ENCODE measurements around the gene FHIT. TPM values are rescaled to one million over a fixed set of nuclear protein-coding genes. Genes with fewer than 3 reads are reported as not detected.

FHIT gene
- total RNA-seq, 4 donors from 2014 or later, result 3.5 to 17.0 (median 16.7) TPM

DNA sequence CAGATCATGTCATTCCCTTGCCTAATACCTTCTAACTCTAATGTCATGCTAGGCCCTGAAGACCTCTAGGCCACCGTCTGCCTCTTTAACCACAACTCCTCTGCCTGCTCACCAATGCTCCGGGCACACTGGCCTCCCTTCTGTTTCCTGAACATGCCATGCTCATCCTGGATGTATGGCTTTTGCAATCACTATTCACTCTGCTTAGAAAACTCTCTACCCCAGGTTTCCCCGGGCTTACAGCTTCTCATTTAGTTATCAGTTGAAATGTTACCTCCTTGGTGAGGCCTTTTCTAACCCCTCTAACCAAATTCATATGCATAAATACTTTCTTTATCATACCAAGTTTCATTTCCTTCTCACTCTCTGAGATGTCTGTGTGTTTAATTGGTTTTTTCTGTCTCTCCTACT, 1473.6 kb downstream of the FHIT start:
- Histone ChIP-seq H3K36me3 (no peaks in the 10 kb centered on the region), H3K9me3 (no peaks in the 10 kb centered on the region), H3K27ac (no peak overlapping the region), H3K4me3 (no peak overlapping the region), H3K4me1 (no peaks in the 10 kb centered on the region), H3K27me3 (no peaks in the 10 kb centered on the region)
- DNase-seq, result no peak
- TF ChIP-seq POLR2A (IDR thresholded peaks at IDR 0.05), result no peak
- TF ChIP-seq, protein P1, sequence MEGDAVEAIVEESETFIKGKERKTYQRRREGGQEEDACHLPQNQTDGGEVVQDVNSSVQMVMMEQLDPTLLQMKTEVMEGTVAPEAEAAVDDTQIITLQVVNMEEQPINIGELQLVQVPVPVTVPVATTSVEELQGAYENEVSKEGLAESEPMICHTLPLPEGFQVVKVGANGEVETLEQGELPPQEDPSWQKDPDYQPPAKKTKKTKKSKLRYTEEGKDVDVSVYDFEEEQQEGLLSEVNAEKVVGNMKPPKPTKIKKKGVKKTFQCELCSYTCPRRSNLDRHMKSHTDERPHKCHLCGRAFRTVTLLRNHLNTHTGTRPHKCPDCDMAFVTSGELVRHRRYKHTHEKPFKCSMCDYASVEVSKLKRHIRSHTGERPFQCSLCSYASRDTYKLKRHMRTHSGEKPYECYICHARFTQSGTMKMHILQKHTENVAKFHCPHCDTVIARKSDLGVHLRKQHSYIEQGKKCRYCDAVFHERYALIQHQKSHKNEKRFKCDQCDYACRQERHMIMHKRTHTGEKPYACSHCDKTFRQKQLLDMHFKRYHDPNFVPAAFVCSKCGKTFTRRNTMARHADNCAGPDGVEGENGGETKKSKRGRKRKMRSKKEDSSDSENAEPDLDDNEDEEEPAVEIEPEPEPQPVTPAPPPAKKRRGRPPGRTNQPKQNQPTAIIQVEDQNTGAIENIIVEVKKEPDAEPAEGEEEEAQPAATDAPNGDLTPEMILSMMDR (IDR thresholded peaks at IDR 0.05), result no peak

DNA sequence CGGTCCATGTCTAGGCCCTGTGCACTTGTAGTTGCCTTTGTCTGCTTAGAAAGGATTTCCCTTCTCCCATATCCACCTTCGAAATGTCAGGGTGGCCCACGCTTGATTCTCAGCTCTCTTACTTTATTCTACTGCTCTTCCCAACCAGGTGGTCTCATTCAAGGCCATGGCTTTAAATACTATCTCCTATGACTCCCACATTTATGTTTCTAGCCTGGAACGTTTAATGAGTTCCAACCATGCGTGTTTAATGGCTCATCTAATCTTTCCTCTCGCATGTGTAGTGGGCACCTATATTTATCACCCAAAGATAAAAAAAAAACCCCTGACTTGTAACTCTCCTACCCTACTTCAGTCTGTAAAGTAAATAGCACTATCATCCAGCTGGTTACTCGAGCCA, 1474.2 kb downstream of the FHIT start:
- TF ChIP-seq POLR2A (IDR thresholded peaks at IDR 0.05), result no peak
- TF ChIP-seq, protein P1 (IDR thresholded peaks at IDR 0.05), result no peak
- Histone ChIP-seq H3K36me3 (no peaks in the 10 kb centered on the region), H3K4me1 (no peaks in the 10 kb centered on the region), H3K4me3 (no peak overlapping the region), H3K9me3 (no peaks in the 10 kb centered on the region), H3K27me3 (no peaks in the 10 kb centered on the region), H3K27ac (no peak overlapping the region)
- DNase-seq, result no peak

DNA sequence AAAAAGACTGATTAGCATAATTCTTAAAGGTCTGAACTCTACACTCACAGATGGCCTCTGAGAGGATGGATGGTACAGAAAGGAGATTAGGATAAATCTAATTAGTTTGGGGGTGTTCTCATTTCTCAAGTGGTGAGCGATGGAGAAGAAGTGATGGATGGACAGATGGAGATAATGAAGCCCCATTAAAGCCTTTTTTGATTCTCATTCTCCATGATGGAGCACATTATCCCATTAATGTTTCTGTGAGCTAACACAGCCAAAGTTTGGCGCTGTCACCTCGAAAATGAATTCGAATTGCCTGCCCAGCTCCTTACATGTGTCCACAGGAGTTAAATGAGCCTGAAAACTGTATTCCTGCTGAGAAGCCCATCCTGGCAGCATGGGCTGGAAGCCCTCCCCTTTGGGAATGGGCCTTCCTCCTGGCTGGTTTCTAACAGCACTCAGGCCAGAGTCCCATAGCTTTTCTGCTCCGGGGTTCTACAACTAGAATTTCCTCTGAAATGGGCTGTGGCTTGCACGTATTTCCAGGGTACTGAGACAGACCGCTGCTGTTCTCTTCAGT, 1475.4 kb downstream of the FHIT start:
- Histone ChIP-seq H3K4me1 (no peaks in the 10 kb centered on the region), H3K4me3 (no peak overlapping the region), H3K27me3 (no peaks in the 10 kb centered on the region), H3K27ac (no peak overlapping the region), H3K9me3 (no peaks in the 10 kb centered on the region), H3K36me3 (no peaks in the 10 kb centered on the region)
- DNase-seq, result no peak
- no peak for TF ChIP-seq POLR2A (IDR thresholded peaks at IDR 0.05)
- TF ChIP-seq, protein P1 (IDR thresholded peaks at IDR 0.05), result no peak

DNA sequence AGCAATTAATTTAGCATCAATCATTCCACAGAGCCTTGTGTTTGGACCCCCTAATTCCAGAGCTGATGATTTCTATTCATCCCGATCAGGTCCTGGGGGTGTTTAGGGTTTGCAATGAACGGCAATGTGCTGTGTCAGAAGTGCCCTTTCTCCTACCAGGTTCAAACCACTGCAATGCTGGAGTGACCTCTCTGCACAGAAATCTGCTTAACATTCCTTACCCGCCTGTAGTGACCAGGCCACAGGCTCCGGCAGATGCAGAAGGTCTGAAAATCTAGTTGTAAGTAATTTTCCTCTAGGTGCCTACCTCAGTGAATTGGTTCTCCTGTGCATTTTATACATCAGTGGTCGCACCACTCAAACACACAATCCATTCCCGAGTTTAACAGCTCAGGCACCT, 1476.1 kb downstream of the FHIT start:
- no peak for DNase-seq
- no peaks in the 10 kb centered on the region for H3K27me3 ChIP-seq
- no peak for TF ChIP-seq POLR2A (IDR thresholded peaks at IDR 0.05)
- TF ChIP-seq, protein P1 (IDR thresholded peaks at IDR 0.05), result no peak
- H3K36me3 ChIP-seq, result no peaks in the 10 kb centered on the region
- H3K4me1 ChIP-seq, result no peaks in the 10 kb centered on the region
- H3K4me3 ChIP-seq, result no peak overlapping the region
- H3K27ac ChIP-seq, result no peak overlapping the region
- H3K9me3 ChIP-seq, result no peaks in the 10 kb centered on the region

DNA sequence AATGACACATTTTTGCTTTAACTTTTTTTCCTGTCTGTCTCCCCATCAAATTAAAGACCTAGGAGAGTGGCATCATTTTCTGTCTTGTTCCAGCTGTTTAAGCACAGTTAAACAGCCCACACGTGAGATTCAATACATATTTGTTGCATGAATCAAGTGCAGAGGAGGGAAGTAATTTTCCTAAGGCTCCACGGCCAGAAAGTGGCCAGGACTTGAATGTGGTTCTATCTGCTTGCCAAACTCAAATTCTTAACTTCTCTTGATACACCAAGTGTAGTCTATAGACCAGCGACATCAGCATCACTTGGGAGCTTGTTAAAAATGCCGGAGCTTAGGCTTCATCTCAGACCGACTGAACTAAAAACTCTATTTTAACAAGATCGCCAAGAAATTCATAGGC, 1476.6 kb downstream of the FHIT start:
- Histone ChIP-seq H3K27ac (no peak overlapping the region), H3K4me3 (no peak overlapping the region)

More for the DNA sequence above, 1476.6 kb downstream of the FHIT start:
- H3K27me3 ChIP-seq, result no peaks in the 10 kb centered on the region
- H3K36me3 ChIP-seq, result no peaks in the 10 kb centered on the region
- no peak for DNase-seq
- no peak for TF ChIP-seq POLR2A (IDR thresholded peaks at IDR 0.05)
- TF ChIP-seq, protein P1 (IDR thresholded peaks at IDR 0.05), result no peak
- H3K9me3 ChIP-seq, result no peaks in the 10 kb centered on the region
- no peaks in the 10 kb centered on the region for H3K4me1 ChIP-seq

Data from Peyer's patch (tissue), 4 donors.